Measurements from ENCODE around the gene AOX1. TPM values are rescaled to one million over a fixed set of nuclear protein-coding genes. Genes with fewer than 3 reads are reported as not detected.

Gene AOX1
- total RNA-seq, 2 experiments from 2014 or later = 0.08 TPM; not detected in 1

DNA sequence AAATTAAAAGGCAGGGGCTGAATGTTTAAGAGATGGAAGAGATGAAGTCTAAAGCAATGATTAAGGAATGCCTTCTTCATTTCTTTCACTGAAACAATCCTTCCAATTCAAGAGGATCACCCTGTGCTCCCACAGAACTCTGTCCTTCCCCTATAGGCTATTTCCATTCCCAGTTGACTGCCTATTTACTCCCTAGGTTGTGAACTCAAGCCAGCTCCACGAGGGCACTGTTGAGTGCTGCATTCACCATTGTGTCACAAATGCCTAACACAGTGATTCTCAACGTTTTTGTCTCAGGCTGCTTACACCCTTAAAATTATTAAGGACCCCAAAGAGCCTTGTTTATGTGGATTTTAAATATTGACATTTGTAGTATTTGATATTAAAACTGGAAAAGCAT, 112.4 kb downstream of the AOX1 start:
- Mint-ChIP-seq H3K4me3 (no peak overlapping the region), H3K27me3 (ENCODE audit: low read depth) (peaks cover 12% of the 10 kb centered on the region), H3K27ac (no peak overlapping the region), H3K4me1 (ENCODE audit: low read depth) (peaks cover 8% of the 10 kb centered on the region), H3K9me3 (ENCODE audit: insufficient read depth) (no peaks in the 10 kb centered on the region), H3K36me3 (ENCODE audit: low read depth) (no peaks in the 10 kb centered on the region)
- ATAC-seq = no peak
- no peak for DNase-seq
- ChIA-PET CTCF (no interaction called here), POLR2A (interaction anchor here (0.7 kb wide), 1 partner anchor 84 kb away, joined by 3 read pairs; no protein-coding TSS in a partner anchor)

DNA sequence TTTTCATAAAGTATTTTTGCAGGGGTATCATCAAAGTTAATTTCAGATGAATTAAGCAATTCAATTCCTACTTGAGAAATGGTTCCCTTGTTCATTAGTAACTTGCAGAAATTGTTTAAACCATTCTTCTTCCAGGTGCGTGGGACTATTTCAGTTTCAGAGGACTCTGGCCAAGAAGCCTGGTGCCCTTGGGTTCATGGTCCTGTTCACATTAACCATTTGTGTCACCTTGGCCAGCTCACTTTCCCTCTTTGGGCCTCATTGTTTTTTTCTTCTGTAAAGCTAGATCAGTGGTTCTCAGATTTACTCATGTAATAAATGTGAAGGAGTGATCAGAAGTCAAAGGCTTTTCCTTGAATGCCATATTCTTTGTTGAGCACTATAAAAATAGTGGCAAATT, 113.5 kb downstream of the AOX1 start:
- CTCF ChIA-PET = interaction anchor here (1.1 to 1.7 kb wide), 3 partner anchors 14 to 121 kb away, joined by 3 to 5 read pairs (median 3); no protein-coding TSS in a partner anchor

DNA sequence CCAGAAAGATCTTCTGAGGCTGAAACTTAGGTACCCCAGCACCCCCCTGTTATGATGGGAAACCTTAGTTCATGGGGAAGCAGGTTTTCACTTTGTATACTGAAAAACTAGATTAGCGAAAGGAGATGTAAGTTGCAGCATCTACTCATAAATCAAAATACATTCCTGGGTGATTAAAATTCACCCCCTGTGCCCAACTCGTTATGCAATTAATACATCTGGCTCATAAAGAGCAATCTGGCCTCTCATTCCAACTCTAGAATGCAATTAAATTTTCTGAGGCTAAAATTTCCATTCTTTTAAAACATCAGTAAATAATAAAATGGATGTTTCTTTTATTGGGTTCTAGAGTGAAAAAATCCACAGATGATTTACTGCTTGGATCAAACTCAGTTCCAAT, 115.0 kb downstream of the AOX1 start:
- H3K27ac Mint-ChIP-seq = no peak overlapping the region
- H3K36me3 Mint-ChIP-seq (ENCODE audit: low read depth) = no peaks in the 10 kb centered on the region
- H3K27me3 Mint-ChIP-seq (ENCODE audit: low read depth) = peaks cover 17% of the 10 kb centered on the region
- ChIA-PET POLR2A (interaction anchor here (1.2 kb wide), 1 partner anchor 12 kb away, joined by 3 read pairs; no protein-coding TSS in a partner anchor), CTCF (interaction anchor here (1.2 to 1.7 kb wide), 4 partner anchors 10 to 125 kb away, joined by 3 to 5 read pairs (median 4); no protein-coding TSS in a partner anchor)
- DNase-seq (no peak), ATAC-seq (no peak)
- peaks cover 15% of the 10 kb centered on the region for H3K4me1 Mint-ChIP-seq (ENCODE audit: low read depth)
- no peaks in the 10 kb centered on the region for H3K9me3 Mint-ChIP-seq (ENCODE audit: insufficient read depth)
- no peak overlapping the region for H3K4me3 Mint-ChIP-seq

More for the DNA sequence above, 113.5 kb downstream of the AOX1 start:
- DNase-seq = no peak
- H3K4me3 Mint-ChIP-seq = no peak overlapping the region
- H3K27ac Mint-ChIP-seq = no peak overlapping the region
- H3K4me1 Mint-ChIP-seq (ENCODE audit: low read depth) = peaks cover 11% of the 10 kb centered on the region
- peaks cover 13% of the 10 kb centered on the region for H3K27me3 Mint-ChIP-seq (ENCODE audit: low read depth)
- H3K36me3 Mint-ChIP-seq (ENCODE audit: low read depth) = no peaks in the 10 kb centered on the region
- no peaks in the 10 kb centered on the region for H3K9me3 Mint-ChIP-seq (ENCODE audit: insufficient read depth)
- ATAC-seq = no peak
- POLR2A ChIA-PET = no interaction called here

DNA sequence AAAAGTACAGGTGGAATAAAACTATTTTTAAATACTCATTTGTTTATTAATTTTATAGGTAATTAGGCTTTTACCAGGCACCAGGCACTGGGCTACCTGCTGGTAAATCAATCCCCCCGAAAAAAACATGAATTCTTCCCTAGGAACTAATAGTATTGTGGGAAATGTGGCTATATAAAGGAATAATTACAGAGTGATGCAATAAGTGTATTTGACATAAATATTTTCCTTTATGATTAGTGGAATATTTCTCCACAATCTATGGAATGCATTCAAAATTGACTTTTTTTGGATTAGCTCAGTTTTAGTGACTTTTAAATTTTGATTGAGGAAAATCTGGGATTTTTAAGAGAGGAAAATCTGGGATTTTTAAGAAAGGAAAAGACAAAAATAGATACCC, 116.2 kb downstream of the AOX1 start:
- H3K36me3 Mint-ChIP-seq (ENCODE audit: low read depth) = no peaks in the 10 kb centered on the region
- no peaks in the 10 kb centered on the region for H3K9me3 Mint-ChIP-seq (ENCODE audit: insufficient read depth)
- no peak overlapping the region for H3K27ac Mint-ChIP-seq
- CTCF ChIA-PET = interaction anchor here (1.5 to 2.3 kb wide), 3 partner anchors 11 to 126 kb away, joined by 4 to 7 read pairs (median 6); no protein-coding TSS in a partner anchor
- DNase-seq (no peak), ATAC-seq (no peak)
- POLR2A ChIA-PET = interaction anchor here (1.2 kb wide), 1 partner anchor 11 kb away, joined by 3 read pairs; no protein-coding TSS in a partner anchor
- H3K27me3 Mint-ChIP-seq (ENCODE audit: low read depth) = peaks cover 17% of the 10 kb centered on the region
- H3K4me1 Mint-ChIP-seq (ENCODE audit: low read depth) = peaks cover 17% of the 10 kb centered on the region
- no peak overlapping the region for H3K4me3 Mint-ChIP-seq

DNA sequence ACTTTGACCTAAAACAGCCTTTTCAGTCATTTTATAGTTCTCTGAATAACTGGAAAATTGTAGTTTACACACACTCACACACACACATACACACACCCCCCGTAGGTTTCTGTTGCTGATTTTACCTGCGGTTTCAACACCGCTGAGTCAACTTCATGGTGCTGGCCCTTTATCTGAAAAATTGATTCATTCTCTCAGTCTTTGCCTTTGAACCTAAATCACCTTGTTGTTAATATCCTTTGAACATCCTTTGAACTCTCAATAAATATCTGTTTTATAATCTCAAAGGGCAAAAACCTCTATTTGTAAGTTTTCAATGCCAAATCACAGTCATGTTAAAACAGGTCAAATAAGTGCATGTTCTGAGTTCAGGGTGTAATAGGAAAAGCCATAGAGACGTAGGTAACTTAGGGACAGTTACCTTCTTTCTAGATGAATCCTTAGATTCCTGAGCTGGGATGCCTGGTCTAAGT, 116.9 kb downstream of the AOX1 start:
- Mint-ChIP-seq H3K4me1 (ENCODE audit: low read depth) (peaks cover 17% of the 10 kb centered on the region), H3K9me3 (ENCODE audit: insufficient read depth) (no peaks in the 10 kb centered on the region), H3K4me3 (no peak overlapping the region), H3K27me3 (ENCODE audit: low read depth) (peaks cover 17% of the 10 kb centered on the region), H3K27ac (no peak overlapping the region), H3K36me3 (ENCODE audit: low read depth) (no peaks in the 10 kb centered on the region)
- CTCF ChIA-PET = interaction anchor here (0.8 to 2.3 kb wide), 8 partner anchors 9 to 530 kb away, joined by 3 to 9 read pairs (median 6); no protein-coding TSS in a partner anchor
- DNase-seq = peak; percentile 49
- POLR2A ChIA-PET = interaction anchor here (2.3 kb wide), 1 partner anchor 10 kb away, joined by 10 read pairs; no protein-coding TSS in a partner anchor
- ATAC-seq = peak; percentile 57

DNA sequence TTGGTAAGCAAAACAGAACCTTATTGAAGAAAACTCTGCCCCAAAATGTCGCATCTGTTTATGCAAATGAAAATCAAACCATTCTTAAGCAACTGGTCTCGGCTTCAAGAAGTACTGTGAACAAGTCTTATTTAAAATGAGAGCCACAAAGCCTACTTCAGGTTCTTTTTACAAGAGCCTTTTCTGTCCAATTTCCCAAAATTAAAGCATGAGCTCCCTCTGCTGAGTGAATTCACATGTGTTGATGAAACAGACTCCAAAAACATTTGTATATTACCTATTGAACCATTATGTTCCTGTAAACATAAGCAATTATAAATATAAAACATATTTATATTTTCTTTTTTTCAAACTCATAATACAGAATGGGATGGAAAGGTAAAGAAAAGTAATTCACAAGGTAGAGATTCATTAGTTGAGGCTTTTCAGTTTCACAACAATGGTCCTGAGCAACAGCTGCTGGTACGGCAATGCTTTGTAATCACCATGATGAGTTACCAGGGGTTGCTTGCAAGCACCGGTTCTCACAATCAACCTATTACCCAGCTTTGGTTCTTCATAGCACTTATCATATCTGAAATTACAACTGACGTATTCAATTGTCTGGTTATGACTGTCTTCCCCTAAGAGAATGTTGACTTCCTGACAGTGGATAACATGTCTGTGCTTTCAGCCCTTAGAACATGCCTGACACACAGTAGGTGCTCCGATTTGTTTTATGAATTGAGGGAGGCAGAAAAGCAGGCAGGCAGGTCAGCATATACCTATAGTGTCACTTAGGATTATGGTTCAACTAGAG, 117.5 kb downstream of the AOX1 start:
- DNase-seq (peak; percentile 37), ATAC-seq (no peak)

DNA sequence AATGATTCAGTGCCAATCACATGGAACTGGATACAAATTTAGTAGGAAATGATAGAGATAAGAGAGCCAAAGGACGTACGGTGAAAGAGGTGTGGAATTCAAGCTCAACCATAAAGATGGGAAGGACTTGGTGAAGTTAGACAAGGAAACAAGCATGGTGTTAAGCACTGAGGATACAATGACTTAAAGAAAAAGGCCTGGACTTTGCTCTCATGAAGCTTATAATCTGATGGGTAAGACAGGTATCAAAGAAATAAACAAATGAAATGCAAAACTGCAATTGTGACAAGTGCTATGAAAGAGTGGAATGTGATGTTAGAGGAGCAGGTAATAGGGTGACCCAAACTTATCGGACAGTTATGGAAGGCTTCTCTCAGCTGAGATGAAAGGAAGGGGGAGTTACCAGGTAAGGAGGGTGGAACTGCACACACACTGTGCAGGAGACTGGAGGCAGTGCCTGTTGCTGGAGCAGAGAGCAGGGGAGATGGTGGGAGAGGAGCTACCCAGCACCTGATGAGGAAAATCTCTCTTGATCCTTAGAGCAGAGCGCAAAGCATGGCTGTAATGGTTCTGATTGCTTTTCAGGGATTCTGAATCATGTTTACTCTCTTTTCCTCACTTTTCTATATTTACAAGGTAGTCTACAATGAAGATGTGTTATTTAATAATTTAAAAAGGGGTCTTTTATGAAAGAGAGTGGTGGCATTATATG, 118.3 kb downstream of the AOX1 start:
- Mint-ChIP-seq H3K4me1 (ENCODE audit: low read depth) (peaks cover 17% of the 10 kb centered on the region), H3K36me3 (ENCODE audit: low read depth) (no peaks in the 10 kb centered on the region), H3K27me3 (ENCODE audit: low read depth) (peaks cover 14% of the 10 kb centered on the region), H3K9me3 (ENCODE audit: insufficient read depth) (no peaks in the 10 kb centered on the region), H3K4me3 (no peak overlapping the region), H3K27ac (no peak overlapping the region)
- CTCF ChIA-PET = interaction anchor here (0.7 to 2.0 kb wide), 12 partner anchors 7 to 731 kb away, joined by 3 to 9 read pairs (median 4); no protein-coding TSS in a partner anchor
- no peak for ATAC-seq
- no peak for DNase-seq
- POLR2A ChIA-PET = interaction anchor here (2.3 kb wide), 1 partner anchor 9 kb away, joined by 10 read pairs; no protein-coding TSS in a partner anchor

More for the DNA sequence above, 117.5 kb downstream of the AOX1 start:
- ChIA-PET CTCF (interaction anchor here (0.7 to 2.3 kb wide), 15 partner anchors 8 to 730 kb away, joined by 3 to 9 read pairs (median 4); no protein-coding TSS in a partner anchor), POLR2A (interaction anchor here (2.3 kb wide), 1 partner anchor 10 kb away, joined by 10 read pairs; no protein-coding TSS in a partner anchor)
- Mint-ChIP-seq H3K27me3 (ENCODE audit: low read depth) (peaks cover 17% of the 10 kb centered on the region), H3K36me3 (ENCODE audit: low read depth) (no peaks in the 10 kb centered on the region), H3K27ac (no peak overlapping the region), H3K4me3 (no peak overlapping the region), H3K9me3 (ENCODE audit: insufficient read depth) (no peaks in the 10 kb centered on the region), H3K4me1 (ENCODE audit: low read depth) (peaks cover 17% of the 10 kb centered on the region)

DNA sequence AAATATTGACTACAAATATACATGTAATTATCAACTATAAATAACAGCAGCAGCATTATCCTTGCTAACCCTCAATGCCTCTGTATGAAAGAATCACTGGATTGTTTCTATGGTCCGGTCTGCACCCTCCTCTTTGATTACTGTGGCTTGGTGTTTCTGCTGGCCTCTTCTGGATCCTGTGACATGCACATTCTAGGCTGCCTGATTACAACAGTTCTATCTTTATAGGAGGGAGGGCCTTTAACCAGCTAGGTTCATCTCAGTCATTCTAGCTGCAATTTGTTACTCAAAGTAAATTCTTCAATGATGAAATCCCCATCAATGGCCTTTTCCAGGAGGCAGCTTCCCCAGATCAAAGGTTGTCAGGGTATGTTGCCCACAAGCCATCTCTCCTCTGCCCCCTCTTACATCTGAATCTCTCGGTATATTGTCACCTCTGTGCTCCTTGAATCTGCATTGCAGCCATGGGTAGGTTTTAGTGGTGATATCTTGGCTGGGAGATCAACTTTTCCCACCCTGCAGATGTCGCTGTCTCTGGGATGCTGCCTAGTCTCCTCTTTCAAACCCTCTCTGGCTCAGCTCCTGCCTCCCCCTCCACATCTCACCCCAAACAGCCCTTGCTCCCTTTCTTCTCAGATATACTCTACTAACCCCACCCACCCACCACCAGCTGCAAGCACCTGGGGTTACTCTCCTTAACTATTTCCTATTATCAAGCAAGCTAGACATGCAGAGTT, 119.7 kb downstream of the AOX1 start:
- ChIA-PET POLR2A (no interaction called here), CTCF (interaction anchor here (1.0 to 1.6 kb wide), 3 partner anchors 8 to 196 kb away, joined by 3 to 5 read pairs (median 3); no protein-coding TSS in a partner anchor)
- Mint-ChIP-seq H3K4me3 (no peak overlapping the region), H3K9me3 (ENCODE audit: insufficient read depth) (no peaks in the 10 kb centered on the region), H3K27ac (no peak overlapping the region), H3K4me1 (ENCODE audit: low read depth) (peaks cover 17% of the 10 kb centered on the region), H3K27me3 (ENCODE audit: low read depth) (peaks cover 10% of the 10 kb centered on the region), H3K36me3 (ENCODE audit: low read depth) (no peaks in the 10 kb centered on the region)
- no peak for DNase-seq
- no peak for ATAC-seq

DNA sequence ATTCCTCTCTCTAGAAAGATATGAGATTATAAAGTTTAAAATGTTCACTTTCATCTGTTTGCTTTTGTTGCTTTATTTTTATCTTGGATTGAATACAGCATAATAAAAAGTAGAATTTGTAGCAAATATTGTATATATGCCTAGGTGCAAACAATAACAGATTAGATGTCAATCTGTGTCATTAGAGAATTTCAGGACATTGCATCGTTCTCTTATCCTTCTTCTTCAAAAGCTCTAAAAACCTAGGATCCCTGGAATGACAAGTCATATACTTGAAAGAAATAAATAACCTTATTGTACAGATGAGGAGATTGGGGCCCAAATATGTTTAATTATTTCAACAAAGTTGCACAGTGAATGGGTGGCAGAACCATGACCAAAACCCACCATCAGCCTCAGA, 123.1 kb downstream of the AOX1 start:
- no peak for ATAC-seq
- no peaks in the 10 kb centered on the region for H3K9me3 Mint-ChIP-seq (ENCODE audit: insufficient read depth)
- no peak overlapping the region for H3K4me3 Mint-ChIP-seq
- ChIA-PET CTCF (no interaction called here), POLR2A (no interaction called here)
- no peak overlapping the region for H3K27ac Mint-ChIP-seq
- no peak for DNase-seq
- peaks cover 5% of the 10 kb centered on the region for H3K27me3 Mint-ChIP-seq (ENCODE audit: low read depth)
- H3K4me1 Mint-ChIP-seq (ENCODE audit: low read depth) = peaks cover 19% of the 10 kb centered on the region
- H3K36me3 Mint-ChIP-seq (ENCODE audit: low read depth) = peaks cover 2% of the 10 kb centered on the region

DNA sequence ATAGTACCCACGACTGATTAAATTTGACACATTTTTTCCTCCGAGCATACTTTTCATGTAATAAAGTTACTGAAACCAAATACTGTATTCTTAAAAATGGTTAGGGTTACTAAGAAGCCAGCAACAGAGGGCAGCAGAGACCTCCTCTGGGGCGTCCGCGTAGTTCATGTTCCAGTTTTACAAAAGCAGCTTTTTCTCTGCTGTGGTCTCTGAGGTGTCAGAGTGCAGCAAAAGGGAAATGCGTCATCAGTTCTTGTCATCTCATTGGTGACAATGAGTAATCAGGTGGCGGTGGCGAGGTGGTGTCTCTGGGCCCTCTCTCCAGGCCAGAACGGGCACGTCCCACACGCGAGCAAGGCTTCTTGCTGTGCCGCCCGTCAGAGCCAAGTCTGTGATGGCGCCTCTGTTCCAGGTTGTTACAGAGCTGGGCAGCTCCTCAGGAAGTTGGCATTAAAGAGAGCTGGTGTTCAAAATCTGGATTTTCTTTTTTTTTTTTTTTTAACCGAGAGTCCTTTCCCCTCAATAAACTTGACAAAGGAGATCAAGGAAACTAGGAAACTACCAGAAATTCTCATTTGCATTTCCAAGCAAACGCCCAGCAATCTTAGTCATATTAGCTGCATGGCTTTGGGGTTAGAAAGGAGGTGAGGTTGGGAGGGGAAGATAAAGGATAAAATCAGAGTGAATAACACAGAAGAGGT, 127.3 kb downstream of the AOX1 start:
- CTCF ChIA-PET = interaction anchor here (0.6 to 3.3 kb wide), 46 partner anchors 8 to 520 kb away, joined by 3 to 19 read pairs (median 4); partner anchors contain the start of genes BZW1, CLK1, NIF3L1 and PPIL3
- POLR2A ChIA-PET = interaction anchor here (0.6 to 2.8 kb wide), 23 partner anchors 8 to 520 kb away, joined by 3 to 21 read pairs (median 4); partner anchors contain the start of genes BZW1, CLK1, NIF3L1 and PPIL3
- Mint-ChIP-seq H3K27me3 (ENCODE audit: low read depth) (no peaks in the 10 kb centered on the region), H3K4me1 (ENCODE audit: low read depth) (peaks cover 18% of the 10 kb centered on the region), H3K4me3 (peak overlapping the region; percentile 71), H3K36me3 (ENCODE audit: low read depth) (peaks cover 2% of the 10 kb centered on the region), H3K9me3 (ENCODE audit: insufficient read depth) (no peaks in the 10 kb centered on the region), H3K27ac (peak overlapping the region; percentile 98)
- DNase-seq = peak; percentile 97
- peak; percentile 99 for ATAC-seq

Data from activated CD8-positive, alpha-beta T cell treated with anti-CD3 and anti-CD28 coated beads, Interleukin-2, amount 10 ng/mL, durations not matched to agents 7 days and 5 days (primary cell).